Body of pancreas (tissue), 4 donors: ENCODE measurements around the gene POC1A. TPM values are rescaled to one million over a fixed set of nuclear protein-coding genes. Genes with fewer than 3 reads are reported as not detected.
A peak's percentile ranks its signal among the peaks of the same experiment; 100 is the strongest.

Source experiments
- ATAC-seq: fragments of 150-250 bp; one replicate; pipeline ENCODE4 v1.9.1; 2016
- DNase-seq, 4 donors: peaks; one replicate each; pipeline ENCODE4 v3.0.0-alpha.2; 2019
- H3K27ac ChIP-seq, 4 donors: fragments of 200-600 bp; sonication (generic); 1 replicate in 3 of 4; 2 replicates in 1 of 4; pipeline versions ENCODE4 v1.5.1 to v1.6.1; 2016 to 2019; ENCODE audit warnings: mild to moderate bottlenecking in 1 of 4, mixed read lengths in 1 of 4, moderate library complexity in 1 of 4
- H3K27me3 ChIP-seq, 2 donors: fragments of 200-600 bp; sonication (generic); one replicate each; pipeline ENCODE4 v1.6.0; 2016; ENCODE audit warnings: mild to moderate bottlenecking in 1 of 2
- H3K36me3 ChIP-seq, 2 donors: fragments of 200-600 bp; sonication (generic); replicated peaks in 1 of 2; 2 replicates each; pipeline ENCODE4 v1.5.1; 2016; ENCODE audit warnings: low read depth in 2 of 2; ENCODE audit not compliant: insufficient read depth in 1 of 2
- H3K4me1 ChIP-seq: fragments of 200-600 bp; sonication (generic); one replicate; pipeline ENCODE4 v1.6.0; 2016
- H3K4me3 ChIP-seq, 2 donors: fragments of 200-600 bp; sonication (generic); 1 replicate in 1 of 2; 2 replicates in 1 of 2; pipeline ENCODE4 v1.5.1; 2016 to 2019
- H3K9me3 ChIP-seq, 3 donors: fragments of 200-600 bp; sonication (generic); 1 replicate in 2 of 3; 2 replicates in 1 of 3; pipeline ENCODE4 v1.5.1; 2016
- POLR2A ChIP-seq, 3 donors: fragments of 450-650 bp; IDR thresholded peaks; one replicate each; pipeline ENCODE4 v1.6.1; 2016; ENCODE audit warnings: antibody characterized with exemption in 3 of 3, mild to moderate bottlenecking in 2 of 3
- WGBS, 2 donors: methylation state at CpG; one replicate each; pipeline ENCODE4 v1.1.5; 2017; 5-methylcytosine and 5-hydroxymethylcytosine counted together
- intact Hi-C: fragments of 100-400 bp; cut with DNase I; formaldehyde crosslinking; loops from one replicate; pipeline ENCODE4 v1.15.1; 2023
- total RNA-seq, 2 donors: library from RNA; depleted of rRNA; stranded (reverse); fragments of >200 nt; gene quantifications; one replicate each; pipeline ENCODE4 v1.1.0, GENCODE V29; 2016
- TF ChIP-seq, protein P1 (sequence below), 7 experiments: fragments of 450-650 bp in 4 of 7; fragments of 200-600 bp in 3 of 7; sonication (generic) in 3 of 7; IDR thresholded peaks; one replicate each; pipeline ENCODE4 v1.5.1; 2016 to 2019; ENCODE audit warnings: antibody characterized with exemption in 7 of 7

Gene POC1A
- total RNA-seq, 2 donors from 2014 or later, result 0.26 to 3.3 TPM

DNA sequence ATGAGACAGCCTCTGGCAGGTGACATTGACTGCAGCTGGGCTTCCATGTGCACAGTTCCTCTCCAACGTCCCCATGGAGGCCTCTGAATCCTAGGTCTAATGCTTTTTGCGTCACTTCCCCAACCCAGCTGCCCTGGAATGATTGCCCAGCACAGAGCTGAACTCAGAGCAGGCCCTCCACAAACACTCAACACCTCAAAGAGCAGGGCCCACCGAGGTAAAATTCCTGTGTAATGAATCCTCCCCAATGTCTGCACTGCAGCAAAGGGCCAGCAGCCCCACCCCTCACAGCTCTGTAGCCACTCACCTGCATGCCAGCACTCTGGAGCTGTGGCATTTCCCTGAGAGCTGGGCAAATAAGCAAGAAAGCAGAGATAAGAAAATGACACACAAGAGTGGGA is 55.2 kb downstream of the POC1A start:
- TF ChIP-seq, protein P1, sequence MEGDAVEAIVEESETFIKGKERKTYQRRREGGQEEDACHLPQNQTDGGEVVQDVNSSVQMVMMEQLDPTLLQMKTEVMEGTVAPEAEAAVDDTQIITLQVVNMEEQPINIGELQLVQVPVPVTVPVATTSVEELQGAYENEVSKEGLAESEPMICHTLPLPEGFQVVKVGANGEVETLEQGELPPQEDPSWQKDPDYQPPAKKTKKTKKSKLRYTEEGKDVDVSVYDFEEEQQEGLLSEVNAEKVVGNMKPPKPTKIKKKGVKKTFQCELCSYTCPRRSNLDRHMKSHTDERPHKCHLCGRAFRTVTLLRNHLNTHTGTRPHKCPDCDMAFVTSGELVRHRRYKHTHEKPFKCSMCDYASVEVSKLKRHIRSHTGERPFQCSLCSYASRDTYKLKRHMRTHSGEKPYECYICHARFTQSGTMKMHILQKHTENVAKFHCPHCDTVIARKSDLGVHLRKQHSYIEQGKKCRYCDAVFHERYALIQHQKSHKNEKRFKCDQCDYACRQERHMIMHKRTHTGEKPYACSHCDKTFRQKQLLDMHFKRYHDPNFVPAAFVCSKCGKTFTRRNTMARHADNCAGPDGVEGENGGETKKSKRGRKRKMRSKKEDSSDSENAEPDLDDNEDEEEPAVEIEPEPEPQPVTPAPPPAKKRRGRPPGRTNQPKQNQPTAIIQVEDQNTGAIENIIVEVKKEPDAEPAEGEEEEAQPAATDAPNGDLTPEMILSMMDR (IDR thresholded peaks at IDR 0.05), result no peak
- no peak for TF ChIP-seq POLR2A (IDR thresholded peaks at IDR 0.05)
- intact Hi-C loops, result no loop called here
- H3K4me1 ChIP-seq, result no peaks in the 10 kb centered on the region
- H3K27me3 ChIP-seq, result no peaks in the 10 kb centered on the region
- WGBS, 2 donors, result 42 to 63% methylated on average over 3 of the region's 3 CpGs
- no peak overlapping the region for H3K27ac ChIP-seq
- DNase-seq, result peak in 2 of 4 donors; percentile 22 to 39
- H3K4me3 ChIP-seq, result no peak overlapping the region
- ATAC-seq, result peak; percentile 48
- no peaks in the 10 kb centered on the region for H3K9me3 ChIP-seq
- H3K36me3 ChIP-seq, result no peaks in the 10 kb centered on the region

DNA sequence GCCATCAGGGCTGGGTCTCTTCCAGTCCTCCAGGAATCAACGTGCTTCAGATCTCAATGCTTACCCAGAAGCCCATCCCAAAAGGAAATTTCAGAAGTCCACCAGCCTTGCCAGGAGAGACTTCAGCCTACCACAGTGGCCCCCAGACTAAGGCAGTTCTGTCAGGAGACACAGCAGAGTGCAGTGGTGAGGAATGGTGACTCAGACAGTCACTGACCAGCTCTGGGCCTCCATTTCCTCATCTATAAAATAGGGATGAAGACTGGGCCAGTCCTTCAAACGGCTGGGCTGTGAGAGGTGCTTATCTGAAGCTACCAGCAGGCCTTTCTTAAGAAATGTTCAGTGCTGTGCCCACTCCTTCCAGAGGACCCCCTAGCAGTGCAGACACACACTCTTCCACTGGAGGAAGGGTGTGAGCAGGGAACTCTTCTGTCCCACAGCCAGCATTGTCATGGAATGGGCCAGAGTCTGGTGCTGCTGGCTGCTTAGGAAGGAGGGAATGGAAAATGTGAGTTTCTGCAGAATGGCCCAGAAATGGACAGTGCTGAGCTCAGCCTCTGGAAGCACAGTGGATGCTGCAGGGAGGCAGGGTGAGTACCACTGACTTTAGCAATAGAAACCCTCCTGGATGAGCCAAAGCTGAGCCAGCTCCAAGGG is 56.2 kb downstream of the POC1A start:
- H3K36me3 ChIP-seq, result no peaks in the 10 kb centered on the region
- TF ChIP-seq, protein P1 (IDR thresholded peaks at IDR 0.05), result no peak
- no peak for TF ChIP-seq POLR2A (IDR thresholded peaks at IDR 0.05)
- WGBS, 2 donors, result 63 to 87% methylated on average over 2 of the region's 2 CpGs
- intact Hi-C loops, result no loop called here
- H3K4me1 ChIP-seq, result no peaks in the 10 kb centered on the region
- H3K27ac ChIP-seq, result no peak overlapping the region
- H3K27me3 ChIP-seq, result no peaks in the 10 kb centered on the region
- DNase-seq, result no peak
- no peaks in the 10 kb centered on the region for H3K9me3 ChIP-seq
- H3K4me3 ChIP-seq, result no peak overlapping the region
- no peak for ATAC-seq

DNA sequence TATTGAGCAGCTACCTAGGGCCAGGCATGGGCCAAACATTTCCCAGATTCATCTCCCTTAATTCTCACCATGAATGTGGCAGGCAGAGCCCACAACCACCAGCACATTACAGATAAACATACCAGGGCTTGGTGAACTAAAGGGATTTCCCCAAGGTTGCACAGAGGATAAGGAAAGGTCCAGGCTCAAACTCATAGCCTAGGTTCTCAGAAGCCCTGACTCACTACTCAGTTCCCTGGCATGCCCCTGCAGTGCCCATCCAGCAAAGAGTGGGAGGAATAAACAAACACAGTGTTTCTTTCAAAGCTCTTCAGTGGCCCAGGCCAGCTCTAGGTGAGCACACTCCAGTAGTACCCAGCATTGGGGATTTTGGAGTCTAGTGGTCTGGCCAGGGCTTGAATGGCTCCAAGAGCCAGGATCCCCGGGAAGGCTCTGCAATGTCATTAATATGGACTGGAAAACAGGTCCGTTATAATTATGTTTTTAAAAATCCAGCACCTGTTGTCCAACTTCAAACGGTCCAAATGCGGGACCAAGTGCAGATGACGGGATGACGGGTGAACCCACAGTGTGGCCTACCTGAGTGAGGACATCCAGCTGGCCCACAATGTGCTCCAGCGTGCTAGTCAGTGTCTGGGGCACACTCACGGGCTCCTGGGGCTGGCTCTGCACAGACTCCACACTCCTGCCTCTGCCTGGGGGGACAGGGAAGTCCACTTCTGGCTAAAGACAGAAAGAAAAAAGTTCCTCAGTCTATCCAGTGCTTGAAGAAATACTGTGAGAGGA is 58.0 kb downstream of the POC1A start:
- TF ChIP-seq POLR2A (IDR thresholded peaks at IDR 0.05), result no peak
- TF ChIP-seq, protein P1 (IDR thresholded peaks at IDR 0.05), result no peak
- H3K36me3 ChIP-seq, result no peaks in the 10 kb centered on the region
- H3K27me3 ChIP-seq, result no peaks in the 10 kb centered on the region
- 85 to 93% methylated on average over 7 to 8 of the region's 8 CpGs for WGBS, 2 donors
- H3K27ac ChIP-seq, result no peak overlapping the region
- no peak for DNase-seq
- ATAC-seq, result no peak
- H3K4me3 ChIP-seq, result no peak overlapping the region
- H3K9me3 ChIP-seq, result no peaks in the 10 kb centered on the region
- intact Hi-C loops, result no loop called here
- H3K4me1 ChIP-seq, result no peaks in the 10 kb centered on the region

DNA sequence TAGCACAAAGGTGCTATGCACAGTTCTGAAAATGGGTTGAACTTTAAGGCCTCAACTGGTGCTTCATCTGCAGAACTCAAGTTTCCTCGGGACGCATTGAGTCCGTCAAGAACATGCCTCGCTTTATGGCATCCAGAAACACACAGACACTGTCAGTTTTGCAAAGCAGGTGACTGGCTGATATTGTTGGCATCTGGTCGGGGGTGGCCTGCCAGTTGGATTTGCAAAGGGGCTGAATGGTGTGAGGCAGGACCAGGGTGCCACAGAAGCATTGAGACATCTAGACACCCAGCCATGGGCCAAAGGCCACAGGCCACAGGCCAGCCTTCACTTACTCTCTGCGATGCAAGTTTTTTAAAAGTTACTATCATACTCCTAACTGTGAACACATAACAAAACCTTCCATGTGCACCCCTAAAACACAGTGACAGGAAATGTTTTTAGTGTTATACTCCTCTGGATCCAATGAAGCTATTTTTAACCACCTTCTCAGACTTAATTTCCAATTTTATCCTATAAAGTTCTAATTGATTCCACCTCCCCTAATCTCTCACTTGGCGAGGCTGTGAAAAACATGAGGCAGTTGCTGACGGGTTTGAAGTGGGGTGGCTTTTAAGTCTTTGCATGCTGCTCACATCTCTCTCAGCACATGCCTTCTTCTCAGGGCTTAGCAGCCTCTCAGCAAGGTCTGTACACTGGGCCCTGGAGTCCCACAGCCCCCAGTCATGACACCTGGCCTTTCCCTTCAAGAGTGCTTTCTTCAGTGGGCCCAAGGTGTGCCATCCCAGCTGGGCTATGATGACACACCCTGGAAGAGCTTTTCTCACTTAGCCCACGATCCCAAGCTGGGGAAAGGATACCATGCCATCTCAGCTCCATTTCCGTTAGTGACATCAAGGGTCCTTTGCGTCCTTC is 59.4 kb downstream of the POC1A start:
- ATAC-seq, result no peak
- intact Hi-C loops, result no loop called here
- DNase-seq, result no peak
- H3K36me3 ChIP-seq, result no peaks in the 10 kb centered on the region
- H3K27me3 ChIP-seq, result no peaks in the 10 kb centered on the region
- H3K4me3 ChIP-seq, result no peak overlapping the region
- H3K4me1 ChIP-seq, result no peaks in the 10 kb centered on the region
- WGBS, 2 donors, result 96 to 97% methylated on average over 7 to 11 of the region's 11 CpGs
- no peak overlapping the region for H3K27ac ChIP-seq
- TF ChIP-seq POLR2A (IDR thresholded peaks at IDR 0.05), result no peak
- TF ChIP-seq, protein P1 (IDR thresholded peaks at IDR 0.05), result no peak
- no peaks in the 10 kb centered on the region for H3K9me3 ChIP-seq
